Transverse colon (tissue), 4 donors: Measurements from ENCODE around the gene CYP4F22. TPM values are rescaled to one million over a fixed set of nuclear protein-coding genes. Genes with fewer than 3 reads are reported as not detected.
"Not testable (repeated sequence)": the region's sequence is repeated elsewhere in the genome, so short reads cannot be mapped to it uniquely, and the experiment has no call there.

Source experiments
- DNase-seq: peaks from one replicate; pipeline ENCODE4 v3.0.0-alpha.2; 2019
- H3K27ac ChIP-seq, 4 donors: fragments of 200-600 bp; sonication (generic); 2 replicates each; pipeline ENCODE4 v1.5.1; 2016 to 2018; ENCODE audit warnings: inconsistent platforms in 4 of 4
- H3K27me3 ChIP-seq: fragments of 200-600 bp; sonication (generic); 2 replicates; pipeline ENCODE4 v1.5.1; 2017; ENCODE audit warnings: inconsistent platforms
- H3K36me3 ChIP-seq, 4 donors: fragments of 200-600 bp; sonication (generic); 2 replicates each; pipeline ENCODE4 v1.5.1; 2017 to 2019; ENCODE audit warnings: inconsistent platforms in 4 of 4
- H3K4me1 ChIP-seq, 4 donors: fragments of 200-600 bp; sonication (generic); 2 replicates each; pipeline ENCODE4 v1.5.1; 2017 to 2020; ENCODE audit warnings: inconsistent platforms in 4 of 4
- H3K4me3 ChIP-seq, 4 donors: fragments of 200-600 bp; sonication (generic); 1 replicate in 1 of 4; 2 replicates in 3 of 4; pipeline versions ENCODE4 v1.5.1 to v1.6.1; 2017 to 2019; ENCODE audit warnings: inconsistent platforms in 4 of 4
- H3K9me3 ChIP-seq, 2 donors: fragments of 200-600 bp; sonication (generic); 2 replicates each; pipeline ENCODE4 v1.5.1; 2017 to 2019; ENCODE audit warnings: inconsistent platforms in 2 of 2
- EP300 ChIP-seq: sonication (generic); formaldehyde crosslinking; IDR thresholded peaks from one replicate; pipeline ENCODE4 v1.6.1; 2017; ENCODE audit warnings: antibody characterized with exemption, low read depth
- POLR2A ChIP-seq: fragments of 450-650 bp; IDR thresholded peaks from one replicate; pipeline ENCODE4 v1.6.1; 2016; ENCODE audit warnings: antibody characterized with exemption, mild to moderate bottlenecking, moderate library complexity
- POLR2AphosphoS5 ChIP-seq, 3 donors: sonication (generic); formaldehyde crosslinking; IDR thresholded peaks; one replicate each; pipeline ENCODE4 v1.6.1; 2016; ENCODE audit warnings: antibody characterized with exemption in 3 of 3
- WGBS, 2 donors: methylation state at CpG; one replicate each; pipeline ENCODE4 v1.1.5; 2018; ENCODE audit warnings: low coverage in 1 of 2; 5-methylcytosine and 5-hydroxymethylcytosine counted together
- in situ Hi-C, 4 donors: fragments of 200-750 bp; cut with MboI; loops; one replicate each; pipeline versions ENCODE4 v1.15.0 to v1.15.1; 2017; ENCODE audit warnings: low sequenced_read_pairs in 3 of 4, low pct_ligation_motif_present in 1 of 4, low pct_unique_long_range_greater_than_20kb in 1 of 4
- intact Hi-C: fragments of 100-400 bp; cut with DNase I; formaldehyde crosslinking; loops from one replicate; pipeline ENCODE4 v1.15.1; 2023; ENCODE audit warnings: low total_unique reads
- total RNA-seq, 4 donors: library from RNA; depleted of rRNA; stranded (reverse); fragments of >200 nt; gene quantifications; one replicate each; pipeline ENCODE4 v1.1.0, GENCODE V29; 2016
- TF ChIP-seq, protein P1 (sequence below), 5 experiments: fragments of 200-600 bp in 3 of 5; fragments of 450-650 bp in 2 of 5; sonication (generic) in 3 of 5; IDR thresholded peaks; 1 replicate in 2 of 5; 2 replicates in 3 of 5; pipeline ENCODE4 v1.5.1; 2016 to 2017; ENCODE audit warnings: antibody characterized with exemption in 5 of 5, inconsistent platforms in 3 of 5, mild to moderate bottlenecking in 2 of 5, moderate library complexity in 1 of 5

Gene CYP4F22
- total RNA-seq, 4 donors from 2014 or later, result not detected

DNA sequence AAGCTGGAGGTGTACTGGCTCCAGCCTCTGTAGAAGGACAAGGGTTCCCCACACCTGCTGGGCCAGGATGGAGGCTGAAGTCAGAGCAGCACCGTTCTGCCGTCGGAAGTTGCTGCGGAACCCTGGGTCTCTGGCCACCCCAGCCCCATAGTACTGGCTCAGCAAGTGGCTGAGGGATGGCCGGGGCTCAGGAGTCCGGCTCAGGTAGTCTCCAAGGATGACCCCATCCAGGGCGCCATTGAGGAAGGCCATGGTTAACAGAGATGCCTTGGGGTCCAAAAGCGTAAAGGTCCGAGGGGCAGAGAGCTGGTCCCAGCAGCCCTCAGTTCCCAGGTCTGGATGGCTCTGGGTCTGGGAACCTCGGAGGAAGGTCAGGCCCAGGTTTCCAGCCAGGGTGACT, 32.7 kb upstream of the CYP4F22 start:
- Histone ChIP-seq H3K27me3 (peaks cover 17% of the 10 kb centered on the region), H3K4me3 (no peak overlapping the region), H3K36me3 (no peaks in the 10 kb centered on the region), H3K4me1 (no peaks in the 10 kb centered on the region), H3K9me3 (no peaks in the 10 kb centered on the region), H3K27ac (no peak overlapping the region)
- in situ Hi-C loops (no loop called here), intact Hi-C loops (loop anchor here (10.0 kb wide), 1 partner anchor 671 kb away; no protein-coding TSS in a partner anchor)
- TF ChIP-seq POLR2A, result no peak
- no peak for TF ChIP-seq EP300
- TF ChIP-seq, protein P1, sequence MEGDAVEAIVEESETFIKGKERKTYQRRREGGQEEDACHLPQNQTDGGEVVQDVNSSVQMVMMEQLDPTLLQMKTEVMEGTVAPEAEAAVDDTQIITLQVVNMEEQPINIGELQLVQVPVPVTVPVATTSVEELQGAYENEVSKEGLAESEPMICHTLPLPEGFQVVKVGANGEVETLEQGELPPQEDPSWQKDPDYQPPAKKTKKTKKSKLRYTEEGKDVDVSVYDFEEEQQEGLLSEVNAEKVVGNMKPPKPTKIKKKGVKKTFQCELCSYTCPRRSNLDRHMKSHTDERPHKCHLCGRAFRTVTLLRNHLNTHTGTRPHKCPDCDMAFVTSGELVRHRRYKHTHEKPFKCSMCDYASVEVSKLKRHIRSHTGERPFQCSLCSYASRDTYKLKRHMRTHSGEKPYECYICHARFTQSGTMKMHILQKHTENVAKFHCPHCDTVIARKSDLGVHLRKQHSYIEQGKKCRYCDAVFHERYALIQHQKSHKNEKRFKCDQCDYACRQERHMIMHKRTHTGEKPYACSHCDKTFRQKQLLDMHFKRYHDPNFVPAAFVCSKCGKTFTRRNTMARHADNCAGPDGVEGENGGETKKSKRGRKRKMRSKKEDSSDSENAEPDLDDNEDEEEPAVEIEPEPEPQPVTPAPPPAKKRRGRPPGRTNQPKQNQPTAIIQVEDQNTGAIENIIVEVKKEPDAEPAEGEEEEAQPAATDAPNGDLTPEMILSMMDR (IDR thresholded peaks at IDR 0.05), result no peak
- no peak for TF ChIP-seq POLR2AphosphoS5 (IDR thresholded peaks at IDR 0.05)
- WGBS, 2 donors, result 95% methylated on average over 9 of the region's 10 CpGs; no CpG with 5 or more reads in 1 of the 2 donors
- DNase-seq, result no peak

DNA sequence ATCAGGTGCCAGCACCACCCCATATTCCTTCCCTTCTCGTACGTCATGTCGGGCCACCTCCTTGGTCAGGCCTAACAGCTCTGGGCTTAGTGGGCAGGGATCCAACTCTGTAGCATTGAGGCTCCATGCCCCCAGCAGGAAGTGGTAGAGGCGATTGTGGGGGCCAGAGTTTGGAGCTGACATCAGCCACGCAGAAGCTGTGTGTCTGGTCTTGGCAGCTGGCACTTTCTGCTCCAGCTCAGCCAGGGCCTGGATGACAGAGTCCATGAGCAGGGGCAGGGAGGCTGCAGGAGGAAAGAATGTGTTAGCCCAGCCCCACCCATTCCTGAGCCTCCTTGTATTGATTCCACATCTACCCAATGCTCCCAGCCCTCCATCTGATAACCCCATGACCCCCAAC, 32.0 kb upstream of the CYP4F22 start:
- Histone ChIP-seq H3K9me3 (no peaks in the 10 kb centered on the region), H3K4me1 (no peaks in the 10 kb centered on the region), H3K4me3 (no peak overlapping the region), H3K27me3 (peaks cover 12% of the 10 kb centered on the region), H3K36me3 (no peaks in the 10 kb centered on the region), H3K27ac (no peak overlapping the region)
- intact Hi-C loops, result loop anchor here (10.0 kb wide), 1 partner anchor 672 kb away; no protein-coding TSS in a partner anchor
- WGBS, 2 donors, result 72% methylated on average over 5 of the region's 5 CpGs; no CpG with 5 or more reads in 1 of the 2 donors
- no peak for DNase-seq
- TF ChIP-seq, protein P1 (IDR thresholded peaks at IDR 0.05), result no peak
- TF ChIP-seq POLR2A, result no peak
- TF ChIP-seq POLR2AphosphoS5 (IDR thresholded peaks at IDR 0.05), result no peak
- no peak for TF ChIP-seq EP300
- in situ Hi-C loops, result no loop called here

DNA sequence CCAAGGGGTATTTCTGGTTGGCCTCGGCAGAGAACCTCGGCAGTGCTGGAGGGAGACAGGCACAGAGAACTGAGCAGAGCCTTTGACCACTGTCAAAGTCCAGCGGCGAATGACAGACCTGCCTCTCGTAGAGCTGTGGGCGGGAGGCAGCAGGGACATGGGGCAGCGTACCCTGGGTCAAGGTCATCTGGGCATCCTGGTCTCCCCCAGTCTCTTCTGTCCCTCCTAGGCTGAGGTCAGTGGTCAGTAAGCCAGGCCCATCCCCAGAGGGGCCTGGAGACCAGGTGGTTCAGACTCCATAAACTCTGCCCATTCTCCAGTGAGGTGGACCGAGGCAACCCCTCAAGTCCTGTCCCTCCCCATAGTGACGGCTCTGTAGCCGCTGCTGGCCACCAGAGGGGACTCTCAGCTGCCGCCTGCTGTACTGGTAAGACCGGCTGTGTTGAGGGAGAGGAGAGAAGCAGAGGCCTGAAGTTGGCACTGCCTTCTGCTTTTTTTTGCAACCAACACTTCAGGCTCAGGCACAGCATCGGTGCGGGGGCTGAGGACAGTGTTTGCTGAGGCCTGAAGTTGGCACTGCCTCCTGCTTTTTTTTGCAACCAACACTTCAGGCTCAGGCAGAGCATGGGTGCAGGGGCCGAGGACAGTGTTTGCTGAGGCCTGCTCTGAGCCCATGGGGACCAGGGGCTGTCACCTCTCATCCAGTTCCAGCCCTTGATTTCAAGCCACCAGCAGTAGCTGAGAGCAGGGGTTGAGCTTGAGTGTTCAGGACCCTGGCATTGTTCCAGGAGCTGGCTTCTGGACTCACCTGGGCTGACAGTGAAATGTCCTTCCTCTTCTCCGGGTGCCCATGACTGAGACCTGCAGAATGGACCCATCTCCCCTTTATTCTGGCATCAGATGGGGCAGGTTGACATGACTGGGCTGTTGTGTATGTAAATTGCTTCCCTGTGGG, 28.7 kb upstream of the CYP4F22 start, which contains the start of gene PGLYRP2:
PGLYRP2 (minus strand) TSS at position 111 of the 955 bp plus-strand sequence. CDS start 130 bp downstream, outside the sequence.
- no peaks in the 10 kb centered on the region for H3K36me3 ChIP-seq
- intact Hi-C loops, result loop anchor here (10.0 kb wide), 1 partner anchor 675 kb away; no protein-coding TSS in a partner anchor
- H3K4me1 ChIP-seq, result no peaks in the 10 kb centered on the region
- no peaks in the 10 kb centered on the region for H3K9me3 ChIP-seq
- no peak for DNase-seq
- in situ Hi-C loops, result no loop called here
- WGBS, 2 donors, result 70% methylated on average over 16 of the region's 16 CpGs; no CpG with 5 or more reads in 1 of the 2 donors
- TF ChIP-seq POLR2AphosphoS5 (IDR thresholded peaks at IDR 0.05) (no peak), POLR2A (no peak), EP300 (no peak)
- TF ChIP-seq, protein P1 (IDR thresholded peaks at IDR 0.05), result no peak
- H3K4me3 ChIP-seq, result no peak within 1 kb of the TSS
- H3K27ac ChIP-seq, result no peak within 1 kb of the TSS
- H3K27me3 ChIP-seq, result no peaks in the 10 kb centered on the region

DNA sequence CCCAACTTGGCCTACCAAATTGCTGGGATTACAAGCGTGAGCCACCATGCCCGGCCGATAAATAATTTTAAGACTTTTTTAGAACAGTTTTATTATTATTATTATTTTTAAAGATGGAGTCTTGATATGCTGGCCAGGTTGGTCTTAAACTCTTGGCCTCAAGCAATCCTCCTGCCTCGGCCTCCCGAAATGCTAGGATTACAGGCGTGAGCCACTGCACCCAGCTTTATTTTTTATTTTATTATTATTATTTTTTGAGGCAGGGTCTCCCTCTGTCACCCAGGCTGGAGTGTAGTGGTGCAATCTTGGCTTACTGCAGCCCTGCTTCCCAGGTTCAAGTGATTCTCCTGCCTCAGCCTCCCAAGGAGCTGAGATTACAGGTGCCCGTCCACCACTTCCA, 27.3 kb upstream of the CYP4F22 start:
- in situ Hi-C loops, H3K9me3 ChIP-seq, H3K36me3 ChIP-seq, H3K27ac ChIP-seq, H3K4me1 ChIP-seq, H3K4me3 ChIP-seq, DNase-seq, H3K27me3 ChIP-seq, intact Hi-C loops: not testable (repeated sequence)
- 70 to 88% methylated on average over 4 to 7 of the region's 7 CpGs for WGBS, 2 donors

DNA sequence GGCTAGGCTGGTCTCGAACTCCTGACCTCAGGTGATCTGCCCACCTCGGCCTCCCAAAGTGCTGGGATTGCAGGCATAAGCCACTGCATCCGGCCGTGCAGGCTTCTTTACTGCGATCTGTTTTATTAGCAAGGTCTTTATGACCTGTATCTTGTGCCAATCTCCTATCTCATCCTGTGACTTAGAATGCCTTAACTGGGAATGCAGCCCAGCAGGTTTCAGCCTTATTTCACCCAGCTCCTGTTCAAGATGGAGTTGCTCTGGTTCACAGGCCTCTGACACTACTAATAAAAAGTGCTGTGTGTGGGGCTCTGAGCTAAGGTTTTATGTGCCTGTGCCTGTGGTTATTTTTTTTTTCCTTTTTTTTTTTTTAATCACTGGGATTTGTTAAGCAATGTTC, 22.6 kb upstream of the CYP4F22 start:
- H3K4me3 ChIP-seq, intact Hi-C loops, in situ Hi-C loops, H3K4me1 ChIP-seq, H3K9me3 ChIP-seq, H3K36me3 ChIP-seq, H3K27me3 ChIP-seq, DNase-seq, H3K27ac ChIP-seq: not testable (repeated sequence)
- 20 to 55% methylated on average over 3 to 5 of the region's 5 CpGs for WGBS, 2 donors
